Peyer's patch (tissue), 4 donors: ENCODE measurements around the gene TMEM123. TPM values are rescaled to one million over a fixed set of nuclear protein-coding genes. Genes with fewer than 3 reads are reported as not detected.

ENCODE experiments used
- DNase-seq, 3 donors: peaks; one replicate each; pipeline ENCODE4 v3.0.0-alpha.2; 2017 to 2019
- H3K27ac ChIP-seq, 4 donors: fragments of 200-600 bp; sonication (generic); one replicate each; pipeline ENCODE4 v1.5.1; 2016 to 2019
- H3K27me3 ChIP-seq, 2 donors: fragments of 200-600 bp; sonication (generic); one replicate each; pipeline ENCODE4 v1.5.1; 2019
- H3K36me3 ChIP-seq, 3 donors: fragments of 200-600 bp; sonication (generic); one replicate each; pipeline ENCODE4 v1.5.1; 2016 to 2019
- H3K4me1 ChIP-seq, 4 donors: fragments of 200-600 bp; sonication (generic); one replicate each; pipeline ENCODE4 v1.5.1; 2016 to 2019
- H3K4me3 ChIP-seq, 4 donors: fragments of 200-600 bp; sonication (generic); 1 replicate in 3 of 4; 2 replicates in 1 of 4; pipeline ENCODE4 v1.5.1; 2016 to 2019; ENCODE audit warnings: mild to moderate bottlenecking in 1 of 4
- H3K9me3 ChIP-seq, 4 donors: fragments of 200-600 bp; sonication (generic); one replicate each; pipeline ENCODE4 v1.5.1; 2016 to 2019; ENCODE audit warnings: mild to moderate bottlenecking in 1 of 4
- CTCF ChIP-seq, 6 experiments: fragments of 450-650 bp in 4 of 6; fragments of 200-600 bp in 2 of 6; sonication (generic) in 1 of 6; IDR thresholded peaks; one replicate each; pipeline ENCODE4 v1.5.1; 2017 to 2019; ENCODE audit warnings: antibody characterized with exemption in 6 of 6, mild to moderate bottlenecking in 3 of 6, moderate library complexity in 1 of 6
- POLR2A ChIP-seq, 2 donors: fragments of 450-650 bp; IDR thresholded peaks; one replicate each; pipeline ENCODE4 v1.5.1; 2017; ENCODE audit warnings: antibody characterized with exemption in 2 of 2, mild to moderate bottlenecking in 2 of 2, moderate library complexity in 2 of 2
- total RNA-seq, 4 donors: library from RNA; depleted of rRNA; stranded (reverse); fragments of >200 nt; gene quantifications; one replicate each; pipeline ENCODE4 v1.1.0, GENCODE V29; 2016

TMEM123 gene
- total RNA-seq, result 10 to 100 TPM; 36.1 to 78.4 (median 54.5) TPM

GRCh38 chr11:102452461-102453301 lies at the start of gene TMEM123:
Gene TMEM123 (minus strand): TSS chr11:102452765. CDS start chr11:102452623, 142 bp downstream.
- TF ChIP-seq POLR2A (IDR thresholded peaks at IDR 0.05) (peak; percentile 35 to 53), CTCF (IDR thresholded peaks at IDR 0.05) (no peak)
- peak; percentile 87 to 94 (median 88) for DNase-seq
- Histone ChIP-seq H3K27ac (peak within 1 kb of the TSS; percentile 84 to 94 (median 84)), H3K9me3 (no peaks in the 10 kb centered on the region), H3K4me3 (peak within 1 kb of the TSS; percentile 61 to 89 (median 78)), H3K36me3 (no peaks in the 10 kb centered on the region), H3K27me3 (no peaks in the 10 kb centered on the region), H3K4me1 (peaks cover 0 to 43% (median 6%) of the 10 kb centered on the region in 4 donors)

GRCh38 chr11:102500829-102501228 lies 48.3 kb upstream of the TMEM123 start:
- Histone ChIP-seq H3K36me3 (no peaks in the 10 kb centered on the region), H3K27ac (no peak overlapping the region), H3K4me1 (no peaks in the 10 kb centered on the region), H3K9me3 (no peaks in the 10 kb centered on the region), H3K27me3 (no peaks in the 10 kb centered on the region), H3K4me3 (no peak overlapping the region)
- no peak for DNase-seq
- TF ChIP-seq CTCF (IDR thresholded peaks at IDR 0.05) (no peak), POLR2A (IDR thresholded peaks at IDR 0.05) (no peak)

- H3K27me3 ChIP-seq, result no peaks in the 10 kb centered on the region
- DNase-seq, result no peak
- H3K9me3 ChIP-seq, result no peaks in the 10 kb centered on the region
- no peaks in the 10 kb centered on the region for H3K36me3 ChIP-seq
- no peaks in the 10 kb centered on the region for H3K4me1 ChIP-seq
- TF ChIP-seq POLR2A (IDR thresholded peaks at IDR 0.05) (no peak), CTCF (IDR thresholded peaks at IDR 0.05) (no peak)
- no peak overlapping the region for H3K27ac ChIP-seq
- H3K4me3 ChIP-seq, result no peak overlapping the region
Measured at GRCh38 chr11:102499931-102500330, 47.4 kb upstream of the TMEM123 start.

GRCh38 chr11:102499151-102499550 lies 46.6 kb upstream of the TMEM123 start:
- Histone ChIP-seq H3K27me3 (no peaks in the 10 kb centered on the region), H3K27ac (no peak overlapping the region), H3K4me1 (peaks cover 0 to 4% (median 0%) of the 10 kb centered on the region in 4 donors), H3K4me3 (no peak overlapping the region), H3K9me3 (no peaks in the 10 kb centered on the region), H3K36me3 (no peaks in the 10 kb centered on the region)
- TF ChIP-seq POLR2A (IDR thresholded peaks at IDR 0.05), result no peak
- no peak for TF ChIP-seq CTCF (IDR thresholded peaks at IDR 0.05)
- DNase-seq, result no peak

- Histone ChIP-seq H3K4me1 (peaks cover 0 to 4% (median 0%) of the 10 kb centered on the region in 4 donors), H3K4me3 (no peak overlapping the region), H3K27ac (no peak overlapping the region), H3K9me3 (no peaks in the 10 kb centered on the region), H3K27me3 (no peaks in the 10 kb centered on the region), H3K36me3 (no peaks in the 10 kb centered on the region)
- TF ChIP-seq CTCF (IDR thresholded peaks at IDR 0.05) (no peak), POLR2A (IDR thresholded peaks at IDR 0.05) (no peak)
- no peak for DNase-seq
Measured at GRCh38 chr11:102497061-102497460, 44.5 kb upstream of the TMEM123 start.
